Body of pancreas (tissue), 4 donors: ENCODE measurements around the gene PPFIA1.

Experiments used
- CTCF ChIP-seq, 7 experiments: fragments of 450-650 bp in 4 of 7; fragments of 200-600 bp in 3 of 7; sonication (generic) in 3 of 7; IDR thresholded peaks; one replicate each; pipeline ENCODE4 v1.5.1; 2016 to 2019; ENCODE audit warnings: antibody characterized with exemption in 7 of 7
- POLR2A ChIP-seq, 3 donors: fragments of 450-650 bp; IDR thresholded peaks; one replicate each; pipeline ENCODE4 v1.6.1; 2016; ENCODE audit warnings: antibody characterized with exemption in 3 of 3, mild to moderate bottlenecking in 2 of 3

DNA sequence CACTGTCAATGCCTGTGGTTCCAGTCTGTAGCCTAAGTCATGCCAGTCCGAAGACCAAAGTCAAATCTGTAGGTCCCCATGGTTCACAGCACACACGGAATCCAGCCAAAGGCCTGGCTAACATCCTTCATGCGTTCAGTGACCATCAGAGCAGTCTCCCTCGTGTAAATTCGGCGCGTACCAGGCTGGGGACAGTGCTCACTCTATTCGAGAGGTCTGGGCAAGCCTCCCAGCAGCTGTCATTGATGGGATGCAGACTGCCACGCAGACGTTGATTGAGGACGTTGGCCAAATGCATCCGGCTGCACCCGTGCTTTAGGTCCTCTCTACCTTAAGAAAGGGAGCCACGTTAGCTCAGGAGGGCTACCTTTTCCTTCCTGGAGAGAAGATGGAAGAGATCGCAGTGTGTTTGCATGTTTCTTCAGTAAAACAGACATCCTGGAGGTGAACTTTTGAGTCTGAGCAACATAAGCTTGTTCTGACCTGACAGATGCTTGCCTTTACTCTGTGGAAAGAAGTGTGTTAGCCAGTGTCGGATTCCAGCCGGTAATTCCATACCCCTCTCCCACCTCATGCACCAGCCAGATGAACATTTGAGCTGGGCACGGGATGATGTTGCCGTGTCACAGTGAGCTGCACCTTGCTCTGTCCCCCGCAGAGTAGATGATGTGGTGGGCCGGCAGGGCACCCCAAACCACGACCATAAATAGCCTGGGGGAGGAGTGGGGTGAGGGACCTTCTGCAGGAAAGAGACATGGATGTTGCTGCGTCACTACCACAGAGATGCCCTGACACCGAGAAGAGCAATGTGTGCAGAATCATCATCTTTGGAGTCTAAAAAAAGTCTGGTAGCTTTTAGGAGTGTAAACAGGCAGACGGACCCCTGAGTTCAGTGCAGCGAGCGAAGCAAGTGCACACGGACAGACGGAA is 140.1 kb downstream of the PPFIA1 start:
- TF ChIP-seq CTCF (IDR thresholded peaks at IDR 0.05) = no peak
- TF ChIP-seq POLR2A (IDR thresholded peaks at IDR 0.05) = no peak
